Measurements from ENCODE around the gene PRCD.

PRCD gene

DNA sequence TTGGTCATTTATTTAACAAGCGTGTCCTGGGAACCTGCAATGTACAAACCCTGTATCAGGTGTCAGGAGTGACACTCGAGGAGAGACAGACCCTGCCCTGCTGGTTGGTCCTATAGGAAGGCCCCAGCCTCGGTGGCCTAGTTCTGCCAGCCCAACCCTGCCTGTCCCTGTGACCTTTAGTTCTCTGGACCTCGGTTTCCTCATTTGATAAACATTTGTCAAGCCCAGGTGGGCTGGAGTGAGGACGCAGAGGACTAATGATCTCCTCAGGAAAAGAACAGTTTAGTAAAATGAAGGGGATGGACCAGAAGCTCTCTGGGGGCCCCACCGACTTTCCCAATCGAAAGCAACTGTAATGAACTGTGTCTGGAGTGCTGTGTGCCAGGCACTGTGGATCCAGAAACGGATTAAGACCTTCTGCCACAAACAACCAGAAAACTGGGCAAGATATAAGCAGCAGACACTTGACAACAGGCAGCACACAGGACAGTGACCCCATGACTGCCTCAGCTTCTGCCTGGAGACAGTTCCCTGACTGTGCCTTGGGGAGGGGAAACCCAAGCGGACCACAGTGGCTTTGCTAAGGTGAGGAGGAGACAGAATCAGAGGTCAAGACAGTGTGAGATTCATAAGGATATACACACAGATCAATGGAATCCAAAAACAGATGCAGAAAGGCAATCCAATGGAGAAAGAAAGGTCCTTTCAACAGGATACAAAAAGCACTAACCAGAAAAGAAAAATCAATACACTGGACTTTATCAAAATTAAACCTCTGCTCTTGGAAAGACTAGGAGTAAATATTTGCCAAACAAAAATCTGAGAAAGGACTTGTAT lies 8.8 kb downstream of the PRCD start:
- no peak overlapping the region for H3K27ac ChIP-seq (ENCODE audit: low read depth, low read length)
- H3K9ac ChIP-seq (ENCODE audit: low read depth in 1 of 2, low read length in 2 of 2) = no peak overlapping the region
- H3K4me1 ChIP-seq (ENCODE audit: control insufficient read depth in 1 of 2, insufficient read depth in 2 of 2, low read length in 2 of 2) = peaks cover 25 to 38% of the 10 kb centered on the region in 2 donors
- no peaks in the 10 kb centered on the region for H3K36me3 ChIP-seq (ENCODE audit: control insufficient read depth in 1 of 2, insufficient read depth in 2 of 2, low read length in 2 of 2)
- H3K9me3 ChIP-seq (ENCODE audit: control insufficient read depth in 1 of 2, low read length in 2 of 2) = no peaks in the 10 kb centered on the region
- no peak overlapping the region for H3K4me3 ChIP-seq (ENCODE audit: low read depth in 1 of 2, low read length in 2 of 2)
- peaks cover 0 to 7% of the 10 kb centered on the region in 2 donors for H3K27me3 ChIP-seq (ENCODE audit: control insufficient read depth in 1 of 2, insufficient read depth in 2 of 2, low read length in 2 of 2)

DNA sequence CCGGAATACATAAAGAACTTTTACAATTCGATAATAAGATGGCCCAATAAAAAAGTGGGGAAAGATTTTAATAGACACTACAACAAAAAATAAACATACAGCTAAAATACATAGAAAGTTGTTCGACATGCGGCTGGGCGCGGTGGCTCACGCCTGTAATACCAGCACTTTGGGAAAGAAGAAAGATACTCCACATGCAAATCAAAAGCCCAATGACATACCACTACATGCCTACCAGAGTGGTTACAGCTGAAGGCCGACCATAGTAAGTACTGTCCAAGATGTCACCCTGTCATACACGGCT lies 9.3 kb downstream of the PRCD start:
- H3K27me3 ChIP-seq (ENCODE audit: control insufficient read depth in 1 of 2, insufficient read depth in 2 of 2, low read length in 2 of 2) = peaks cover 0 to 7% of the 10 kb centered on the region in 2 donors
- H3K4me3 ChIP-seq (ENCODE audit: low read depth in 1 of 2, low read length in 2 of 2) = no peak overlapping the region
- H3K4me1 ChIP-seq (ENCODE audit: control insufficient read depth in 1 of 2, insufficient read depth in 2 of 2, low read length in 2 of 2) = peaks cover 25 to 38% of the 10 kb centered on the region in 2 donors
- no peaks in the 10 kb centered on the region for H3K36me3 ChIP-seq (ENCODE audit: control insufficient read depth in 1 of 2, insufficient read depth in 2 of 2, low read length in 2 of 2)
- no peak overlapping the region for H3K9ac ChIP-seq (ENCODE audit: low read depth in 1 of 2, low read length in 2 of 2)
- H3K9me3 ChIP-seq (ENCODE audit: control insufficient read depth in 1 of 2, low read length in 2 of 2) = no peaks in the 10 kb centered on the region
- no peak overlapping the region for H3K27ac ChIP-seq (ENCODE audit: low read depth, low read length)

DNA sequence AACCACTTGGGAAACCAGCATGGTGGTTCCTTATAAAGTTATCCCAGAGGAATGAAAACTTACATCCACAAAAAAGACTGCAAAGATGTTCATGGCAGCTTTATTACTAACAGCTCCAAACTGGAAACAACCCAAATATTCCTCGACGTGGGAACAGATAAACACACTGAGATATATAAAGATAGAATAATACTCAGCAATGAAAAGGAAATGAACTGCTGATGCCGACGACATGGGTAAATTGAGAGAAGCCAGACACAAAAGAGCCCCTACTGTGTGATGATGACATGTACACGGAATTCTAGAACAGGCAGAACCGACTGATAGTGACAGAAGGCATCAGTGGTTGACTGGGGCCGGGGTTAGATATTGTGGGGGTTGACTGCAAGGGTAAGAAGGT lies 9.7 kb downstream of the PRCD start:
- Histone ChIP-seq H3K9ac (ENCODE audit: low read depth in 1 of 2, low read length in 2 of 2) (no peak overlapping the region), H3K27ac (ENCODE audit: low read depth, low read length) (no peak overlapping the region), H3K27me3 (ENCODE audit: control insufficient read depth in 1 of 2, insufficient read depth in 2 of 2, low read length in 2 of 2) (peaks cover 0 to 5% of the 10 kb centered on the region in 2 donors), H3K36me3 (ENCODE audit: control insufficient read depth in 1 of 2, insufficient read depth in 2 of 2, low read length in 2 of 2) (no peaks in the 10 kb centered on the region), H3K4me3 (ENCODE audit: low read depth in 1 of 2, low read length in 2 of 2) (no peak overlapping the region), H3K9me3 (ENCODE audit: control insufficient read depth in 1 of 2, low read length in 2 of 2) (no peaks in the 10 kb centered on the region), H3K4me1 (ENCODE audit: control insufficient read depth in 1 of 2, insufficient read depth in 2 of 2, low read length in 2 of 2) (peaks cover 23 to 38% of the 10 kb centered on the region in 2 donors)

DNA sequence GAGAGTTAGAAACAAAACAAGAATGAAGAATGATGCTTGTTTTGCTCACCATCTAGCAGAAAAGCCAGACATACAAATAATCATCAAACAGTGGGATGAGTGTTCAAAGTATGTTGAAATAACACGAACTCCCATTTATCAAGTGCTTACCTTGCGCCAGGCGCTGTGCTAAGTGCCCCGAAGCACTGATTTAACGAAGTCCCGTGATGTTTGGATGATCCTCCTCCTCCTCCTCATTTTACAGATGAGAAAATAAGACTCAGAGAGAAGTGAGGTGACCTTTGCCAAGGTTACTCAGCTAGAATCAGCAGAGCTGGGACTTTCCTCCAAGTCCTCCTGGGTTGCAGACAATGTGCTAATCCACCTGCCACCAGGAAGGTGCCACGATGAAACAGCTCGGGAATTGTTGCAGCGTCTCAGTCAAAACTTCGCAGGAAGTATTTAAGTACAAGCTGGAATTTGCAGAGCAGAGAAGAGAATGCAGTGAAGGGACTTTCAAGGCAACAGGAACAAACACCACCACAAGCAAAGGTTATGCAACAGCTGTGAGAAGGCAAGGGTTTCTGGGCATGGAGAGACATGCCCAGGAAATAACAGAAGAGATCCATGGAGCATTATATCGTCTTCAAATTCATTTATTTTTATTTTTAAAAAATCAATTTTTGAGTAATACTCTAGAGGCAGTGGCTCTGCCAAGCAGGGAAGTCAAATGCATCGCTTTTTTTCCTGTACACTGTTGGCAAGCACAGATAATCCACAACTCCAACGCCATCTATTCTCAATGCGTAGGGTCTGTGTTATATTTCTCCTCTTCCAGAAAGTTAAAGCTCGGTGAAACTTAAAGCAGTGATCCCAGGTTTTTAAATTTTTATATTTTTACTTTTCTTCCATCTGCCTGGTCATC lies 11.1 kb downstream of the PRCD start:
- no peaks in the 10 kb centered on the region for H3K9me3 ChIP-seq (ENCODE audit: control insufficient read depth in 1 of 2, low read length in 2 of 2)
- no peaks in the 10 kb centered on the region for H3K27me3 ChIP-seq (ENCODE audit: control insufficient read depth in 1 of 2, insufficient read depth in 2 of 2, low read length in 2 of 2)
- H3K4me1 ChIP-seq (ENCODE audit: control insufficient read depth in 1 of 2, insufficient read depth in 2 of 2, low read length in 2 of 2) = peaks cover 13 to 33% of the 10 kb centered on the region in 2 donors
- H3K9ac ChIP-seq (ENCODE audit: low read depth in 1 of 2, low read length in 2 of 2) = no peak overlapping the region
- H3K36me3 ChIP-seq (ENCODE audit: control insufficient read depth in 1 of 2, insufficient read depth in 2 of 2, low read length in 2 of 2) = no peaks in the 10 kb centered on the region
- H3K4me3 ChIP-seq (ENCODE audit: low read depth in 1 of 2, low read length in 2 of 2) = peak overlapping the region in 1 of 2 donors; percentile 19
- H3K27ac ChIP-seq (ENCODE audit: low read depth, low read length) = no peak overlapping the region

DNA sequence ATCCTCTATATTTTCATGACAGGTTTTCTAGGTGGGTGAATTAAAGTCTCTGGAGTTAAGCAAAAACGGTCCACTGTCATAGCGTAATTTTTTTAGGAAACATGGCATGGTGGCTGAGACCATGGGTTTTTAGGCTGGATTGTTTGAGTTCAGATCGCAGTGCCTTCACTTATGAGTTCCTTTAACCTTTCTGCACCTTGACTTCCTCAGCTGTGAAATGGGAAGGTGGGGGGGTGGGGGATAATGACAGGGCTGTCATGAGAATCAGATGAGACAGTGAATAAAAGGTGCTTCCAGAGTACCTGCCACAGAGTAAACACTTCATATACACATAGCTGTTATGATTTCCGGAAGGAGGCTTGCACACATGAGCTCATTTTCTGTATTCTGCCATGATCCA lies 11.8 kb downstream of the PRCD start:
- H3K27ac ChIP-seq (ENCODE audit: low read depth, low read length) = no peak overlapping the region
- no peak overlapping the region for H3K4me3 ChIP-seq (ENCODE audit: low read depth in 1 of 2, low read length in 2 of 2)

DNA sequence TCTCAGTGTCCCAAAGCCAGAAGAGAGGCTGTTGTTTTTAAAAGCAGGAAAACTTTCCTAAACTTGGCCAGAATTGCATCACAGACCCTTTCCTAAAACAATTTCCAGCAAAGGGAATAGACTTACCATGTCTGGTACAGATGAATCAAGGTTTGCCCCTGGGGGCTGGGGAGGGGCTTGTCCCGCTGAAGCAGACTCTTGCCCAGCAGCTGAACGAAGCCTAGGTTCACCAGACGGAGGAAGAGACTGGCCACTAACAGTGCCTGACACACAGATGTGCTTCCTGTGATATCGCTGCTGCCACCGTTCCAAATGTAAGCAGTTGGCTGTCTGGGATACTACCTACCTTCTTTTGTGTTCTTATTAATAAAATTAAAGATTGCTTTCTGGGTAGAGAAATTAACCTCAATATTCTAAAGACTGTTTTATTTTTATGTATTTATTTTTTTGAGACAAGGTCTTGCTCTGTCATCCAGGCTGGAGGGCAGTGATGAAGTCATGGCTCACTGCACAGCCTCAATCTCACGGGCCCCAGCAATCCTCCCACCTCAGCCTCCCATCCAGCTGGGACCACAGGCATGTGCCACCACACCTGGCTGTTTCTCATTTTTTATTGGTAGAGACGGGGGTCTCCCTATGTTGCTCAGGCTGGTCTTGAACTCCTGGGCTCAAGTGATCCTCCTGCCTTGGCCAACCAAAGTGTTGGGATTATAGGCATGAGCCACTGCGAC lies 13.5 kb downstream of the PRCD start:
- H3K9ac ChIP-seq (ENCODE audit: low read depth in 1 of 2, low read length in 2 of 2) = no peak overlapping the region
- H3K36me3 ChIP-seq (ENCODE audit: control insufficient read depth in 1 of 2, insufficient read depth in 2 of 2, low read length in 2 of 2) = no peaks in the 10 kb centered on the region
- no peaks in the 10 kb centered on the region for H3K27me3 ChIP-seq (ENCODE audit: control insufficient read depth in 1 of 2, insufficient read depth in 2 of 2, low read length in 2 of 2)
- H3K4me1 ChIP-seq (ENCODE audit: control insufficient read depth in 1 of 2, insufficient read depth in 2 of 2, low read length in 2 of 2) = peaks cover 8 to 18% of the 10 kb centered on the region in 2 donors
- no peaks in the 10 kb centered on the region for H3K9me3 ChIP-seq (ENCODE audit: control insufficient read depth in 1 of 2, low read length in 2 of 2)
- H3K27ac ChIP-seq (ENCODE audit: low read depth, low read length) = no peak overlapping the region
- no peak overlapping the region for H3K4me3 ChIP-seq (ENCODE audit: low read depth in 1 of 2, low read length in 2 of 2)

More for the DNA sequence above, 11.8 kb downstream of the PRCD start:
- H3K27me3 ChIP-seq (ENCODE audit: control insufficient read depth in 1 of 2, insufficient read depth in 2 of 2, low read length in 2 of 2) = no peaks in the 10 kb centered on the region
- no peaks in the 10 kb centered on the region for H3K9me3 ChIP-seq (ENCODE audit: control insufficient read depth in 1 of 2, low read length in 2 of 2)
- H3K9ac ChIP-seq (ENCODE audit: low read depth in 1 of 2, low read length in 2 of 2) = no peak overlapping the region
- H3K36me3 ChIP-seq (ENCODE audit: control insufficient read depth in 1 of 2, insufficient read depth in 2 of 2, low read length in 2 of 2) = no peaks in the 10 kb centered on the region
- peaks cover 6 to 30% of the 10 kb centered on the region in 2 donors for H3K4me1 ChIP-seq (ENCODE audit: control insufficient read depth in 1 of 2, insufficient read depth in 2 of 2, low read length in 2 of 2)

DNA sequence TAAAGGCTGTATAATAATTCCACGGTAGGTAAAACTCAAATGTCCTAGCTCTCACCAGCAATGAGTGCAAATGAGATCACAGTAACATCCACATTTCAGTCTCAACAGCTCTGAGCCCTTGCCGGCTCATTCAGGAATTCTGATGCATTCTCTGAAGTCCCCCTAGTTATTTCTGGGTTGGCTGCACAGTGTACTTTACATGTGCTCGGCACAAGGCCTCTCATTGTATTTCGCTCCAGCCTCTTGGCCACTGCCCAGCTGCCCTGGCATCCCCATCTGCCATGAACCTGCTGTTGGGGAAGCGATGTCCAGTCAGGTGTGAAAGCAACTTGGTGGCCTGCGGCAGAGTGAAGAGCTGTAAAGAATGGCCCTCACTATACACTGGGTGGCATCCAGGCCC lies 14.3 kb downstream of the PRCD start:
- H3K4me1 ChIP-seq (ENCODE audit: control insufficient read depth in 1 of 2, insufficient read depth in 2 of 2, low read length in 2 of 2) = peaks cover 16 to 25% of the 10 kb centered on the region in 2 donors
- no peaks in the 10 kb centered on the region for H3K36me3 ChIP-seq (ENCODE audit: control insufficient read depth in 1 of 2, insufficient read depth in 2 of 2, low read length in 2 of 2)
- H3K27me3 ChIP-seq (ENCODE audit: control insufficient read depth in 1 of 2, insufficient read depth in 2 of 2, low read length in 2 of 2) = no peaks in the 10 kb centered on the region
- no peaks in the 10 kb centered on the region for H3K9me3 ChIP-seq (ENCODE audit: control insufficient read depth in 1 of 2, low read length in 2 of 2)
- no peak overlapping the region for H3K27ac ChIP-seq (ENCODE audit: low read depth, low read length)
- H3K4me3 ChIP-seq (ENCODE audit: low read depth in 1 of 2, low read length in 2 of 2) = no peak overlapping the region
- H3K9ac ChIP-seq (ENCODE audit: low read depth in 1 of 2, low read length in 2 of 2) = no peak overlapping the region

DNA sequence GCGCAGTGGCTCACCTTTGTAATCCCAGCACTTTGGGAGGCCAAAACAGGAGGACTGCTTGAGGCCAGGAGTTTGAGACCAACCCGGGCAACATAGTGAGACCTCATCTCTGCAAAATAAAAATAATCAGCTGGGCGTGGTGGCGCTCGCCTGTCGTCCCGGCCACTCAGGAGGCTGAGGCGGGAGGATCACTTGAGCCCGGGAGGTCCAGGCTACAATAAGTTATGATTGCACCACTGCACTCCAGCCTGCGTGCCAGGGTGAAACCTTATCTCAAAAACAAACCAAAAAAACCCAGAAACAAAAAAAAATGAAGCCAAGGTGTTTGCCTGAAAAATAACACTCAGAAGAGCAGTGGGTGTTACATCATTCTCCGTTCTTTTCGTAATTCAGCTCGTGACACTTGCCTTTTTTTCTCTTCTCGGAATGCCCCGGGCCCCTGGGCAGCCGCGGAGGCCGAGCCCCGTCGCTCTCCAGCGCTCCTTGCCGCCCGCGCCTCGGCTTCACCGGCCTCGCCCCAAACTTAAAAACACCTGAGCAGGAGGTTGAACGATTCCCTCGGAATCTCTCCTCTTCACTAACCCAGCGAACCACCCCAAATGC lies 17.0 kb downstream of the PRCD start:
- Histone ChIP-seq H3K27ac (ENCODE audit: low read depth, low read length) (peak overlapping the region; percentile 75), H3K27me3 (ENCODE audit: control insufficient read depth in 1 of 2, insufficient read depth in 2 of 2, low read length in 2 of 2) (no peaks in the 10 kb centered on the region), H3K36me3 (ENCODE audit: control insufficient read depth in 1 of 2, insufficient read depth in 2 of 2, low read length in 2 of 2) (peaks cover 5 to 8% of the 10 kb centered on the region in 2 donors), H3K4me1 (ENCODE audit: control insufficient read depth in 1 of 2, insufficient read depth in 2 of 2, low read length in 2 of 2) (peaks cover 32 to 35% of the 10 kb centered on the region in 2 donors), H3K4me3 (ENCODE audit: low read depth in 1 of 2, low read length in 2 of 2) (peak overlapping the region; percentile 93 to 96), H3K9ac (ENCODE audit: low read depth in 1 of 2, low read length in 2 of 2) (peak overlapping the region; percentile 91 to 92), H3K9me3 (ENCODE audit: control insufficient read depth in 1 of 2, low read length in 2 of 2) (no peaks in the 10 kb centered on the region)

DNA sequence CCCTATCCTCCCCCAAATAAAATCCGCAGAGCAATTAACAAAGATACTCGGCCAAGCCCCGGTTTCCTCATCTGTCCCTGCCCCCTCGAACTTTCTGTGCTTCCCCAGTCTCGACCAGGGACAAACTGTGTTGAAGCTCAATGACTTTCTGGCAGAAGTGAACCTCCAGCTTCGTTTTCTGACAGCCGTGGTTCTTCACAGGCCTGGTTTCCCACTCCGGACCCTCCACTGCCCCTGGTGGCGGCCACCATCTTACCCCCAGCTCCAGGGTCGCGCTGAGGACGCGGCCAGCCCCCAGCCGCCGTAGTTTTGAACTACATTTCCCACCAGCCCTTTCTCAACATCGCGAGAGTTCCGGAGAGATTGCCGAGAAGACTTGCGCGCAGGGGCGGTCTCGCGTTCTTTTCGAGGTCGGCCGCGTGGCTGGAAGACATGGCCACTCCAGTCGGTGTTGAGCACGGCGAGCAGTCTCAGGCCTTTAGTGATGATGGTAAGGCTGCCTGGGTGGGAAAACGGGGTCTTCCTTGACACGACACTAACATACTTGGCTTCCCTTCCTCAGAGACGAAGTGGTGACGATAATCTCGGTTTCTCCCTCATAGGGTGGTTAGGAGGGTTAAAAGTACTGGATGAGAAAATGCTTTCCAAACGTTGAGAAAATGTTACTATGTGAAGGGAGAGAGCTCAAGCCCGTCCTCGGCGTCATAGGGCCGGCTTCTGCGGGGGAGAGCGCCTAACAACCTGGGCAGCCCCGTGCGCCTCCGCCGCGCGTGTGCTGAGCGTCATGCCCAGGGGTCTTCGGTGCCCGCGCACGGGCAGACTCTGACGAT lies 17.7 kb downstream of the PRCD start:
- H3K27ac ChIP-seq (ENCODE audit: low read depth, low read length) = peak overlapping the region; percentile 75
- H3K9ac ChIP-seq (ENCODE audit: low read depth in 1 of 2, low read length in 2 of 2) = peak overlapping the region; percentile 91 to 92
- peaks cover 34 to 38% of the 10 kb centered on the region in 2 donors for H3K4me1 ChIP-seq (ENCODE audit: control insufficient read depth in 1 of 2, insufficient read depth in 2 of 2, low read length in 2 of 2)
- no peaks in the 10 kb centered on the region for H3K9me3 ChIP-seq (ENCODE audit: control insufficient read depth in 1 of 2, low read length in 2 of 2)
- H3K27me3 ChIP-seq (ENCODE audit: control insufficient read depth in 1 of 2, insufficient read depth in 2 of 2, low read length in 2 of 2) = no peaks in the 10 kb centered on the region
- H3K4me3 ChIP-seq (ENCODE audit: low read depth in 1 of 2, low read length in 2 of 2) = peak overlapping the region; percentile 93 to 96
- peaks cover 8 to 12% of the 10 kb centered on the region in 2 donors for H3K36me3 ChIP-seq (ENCODE audit: control insufficient read depth in 1 of 2, insufficient read depth in 2 of 2, low read length in 2 of 2)

All from duodenal mucosa (tissue), 2 donors.